GM19193 (cell line): ENCODE results near the gene ACP7.

Experiments used
- POLR2A ChIP-seq: IDR thresholded peaks from 4 replicates; pipeline ENCODE4 v1.6.1; 2011; ENCODE audit not compliant: insufficient read depth, insufficient read length; ENCODE audit errors: extremely low read depth

ACP7 gene

GRCh38 chr19:39122934-39123731 is 39.0 kb downstream of the ACP7 start:
- no peak for TF ChIP-seq POLR2A

- TF ChIP-seq POLR2A, result no peak
Measured at GRCh38 chr19:39124136-39124764, 40.1 kb downstream of the ACP7 start.

GRCh38 chr19:39125199-39125553 is 41.0 kb downstream of the ACP7 start:
- TF ChIP-seq POLR2A, result no peak

- peak; percentile 83 for TF ChIP-seq POLR2A
Measured at GRCh38 chr19:39125554-39126311, 41.6 kb downstream of the ACP7 start, which contains the start of gene PAK4. Gene PAK4 (plus strand): TSS chr19:39125786. CDS start chr19:39169554, 43,768 bp downstream.

GRCh38 chr19:39126312-39127187 is 42.4 kb downstream of the ACP7 start:
- no peak for TF ChIP-seq POLR2A

- TF ChIP-seq POLR2A, result no peak
Measured at GRCh38 chr19:39127812-39128515, 43.8 kb downstream of the ACP7 start.

- TF ChIP-seq POLR2A, result no peak
Measured at GRCh38 chr19:39128516-39129079, 44.4 kb downstream of the ACP7 start.

GRCh38 chr19:39129116-39129515 is 44.9 kb downstream of the ACP7 start:
- no peak for TF ChIP-seq POLR2A

- no peak for TF ChIP-seq POLR2A
Measured at GRCh38 chr19:39130337-39131254, 46.4 kb downstream of the ACP7 start.

- TF ChIP-seq POLR2A, result no peak
Measured at GRCh38 chr19:39131255-39131755, 47.1 kb downstream of the ACP7 start.

- no peak for TF ChIP-seq POLR2A
Measured at GRCh38 chr19:39132344-39132969, 48.3 kb downstream of the ACP7 start.
